ENCODE data around the gene MCTP2.
A peak's percentile ranks its signal among the peaks of the same experiment; 100 is the strongest.

The MCTP2 gene, protein sequence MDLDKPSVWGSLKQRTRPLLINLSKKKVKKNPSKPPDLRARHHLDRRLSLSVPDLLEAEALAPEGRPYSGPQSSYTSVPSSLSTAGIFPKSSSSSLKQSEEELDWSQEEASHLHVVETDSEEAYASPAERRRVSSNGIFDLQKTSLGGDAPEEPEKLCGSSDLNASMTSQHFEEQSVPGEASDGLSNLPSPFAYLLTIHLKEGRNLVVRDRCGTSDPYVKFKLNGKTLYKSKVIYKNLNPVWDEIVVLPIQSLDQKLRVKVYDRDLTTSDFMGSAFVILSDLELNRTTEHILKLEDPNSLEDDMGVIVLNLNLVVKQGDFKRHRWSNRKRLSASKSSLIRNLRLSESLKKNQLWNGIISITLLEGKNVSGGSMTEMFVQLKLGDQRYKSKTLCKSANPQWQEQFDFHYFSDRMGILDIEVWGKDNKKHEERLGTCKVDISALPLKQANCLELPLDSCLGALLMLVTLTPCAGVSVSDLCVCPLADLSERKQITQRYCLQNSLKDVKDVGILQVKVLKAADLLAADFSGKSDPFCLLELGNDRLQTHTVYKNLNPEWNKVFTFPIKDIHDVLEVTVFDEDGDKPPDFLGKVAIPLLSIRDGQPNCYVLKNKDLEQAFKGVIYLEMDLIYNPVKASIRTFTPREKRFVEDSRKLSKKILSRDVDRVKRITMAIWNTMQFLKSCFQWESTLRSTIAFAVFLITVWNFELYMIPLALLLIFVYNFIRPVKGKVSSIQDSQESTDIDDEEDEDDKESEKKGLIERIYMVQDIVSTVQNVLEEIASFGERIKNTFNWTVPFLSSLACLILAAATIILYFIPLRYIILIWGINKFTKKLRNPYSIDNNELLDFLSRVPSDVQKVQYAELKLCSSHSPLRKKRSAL

DNA sequence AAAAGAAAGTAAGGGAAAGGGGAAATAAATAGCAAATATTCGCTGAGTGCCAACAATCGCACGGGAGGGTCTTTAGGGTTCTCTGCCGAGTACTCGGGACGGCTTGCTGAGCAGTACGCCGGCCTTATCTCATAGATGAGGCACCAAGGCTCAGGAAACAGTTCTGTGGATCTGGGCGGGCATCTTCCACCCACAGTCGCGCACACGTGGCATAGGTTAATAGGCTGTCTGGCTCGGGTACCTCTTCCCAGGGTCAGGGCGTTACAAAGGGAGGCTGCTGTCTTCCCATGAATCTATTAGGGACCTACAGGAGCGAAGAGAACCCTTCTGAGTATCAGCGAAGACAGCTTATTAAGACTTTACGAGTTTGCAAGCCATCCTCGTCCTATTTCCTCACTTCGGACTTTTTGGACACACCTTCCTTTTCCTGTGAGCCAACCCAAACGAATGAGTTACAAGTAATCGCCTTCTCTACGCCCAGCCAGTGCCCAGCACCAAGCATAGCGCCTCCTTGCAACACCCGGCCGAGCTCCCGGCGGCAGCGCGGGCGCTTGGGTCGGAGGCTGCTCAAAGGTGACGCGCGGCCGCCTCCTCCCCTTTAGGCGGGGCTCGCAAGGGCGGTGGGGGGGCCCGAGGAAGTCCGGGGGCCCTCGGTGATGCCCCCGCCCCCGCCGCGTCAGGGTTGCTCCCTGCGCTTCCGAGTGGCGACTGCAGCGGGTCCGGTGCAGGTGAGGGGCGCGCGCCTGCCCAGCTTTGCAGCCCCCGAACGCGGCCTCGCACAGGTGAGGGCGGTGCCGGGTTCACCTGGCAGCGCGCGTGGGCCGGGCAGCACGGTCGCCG lies at the start of gene MCTP2:
TSS of gene MCTP2 (plus strand) at position 679 of the 840 bp plus-strand sequence. CDS start 66,705 bp downstream, outside the sequence.
- intact Hi-C loops (cut with DNase I) = no loop called here
- DNase-seq = peak in 38 of 42 donors; percentile 3 to 66 (median 35)

DNA sequence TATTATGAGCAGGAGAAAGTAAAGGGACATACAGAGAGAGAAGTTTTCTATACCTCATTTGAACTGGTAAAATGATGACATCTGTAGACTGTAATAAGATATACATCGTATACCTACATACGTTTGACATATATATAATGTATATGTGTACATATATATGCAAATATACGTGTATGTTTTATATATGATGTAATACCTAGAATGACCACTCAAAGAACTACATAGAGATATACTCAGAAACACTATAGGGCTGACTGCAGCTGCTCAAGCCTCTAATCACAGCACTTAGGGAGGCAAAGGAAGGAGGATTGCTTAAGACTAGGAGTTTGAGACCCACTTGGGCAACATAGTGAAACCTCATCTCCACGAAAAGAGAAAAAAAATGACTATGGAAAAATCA lies 48.5 kb upstream of the MCTP2 start:
- intact Hi-C loops (cut with DNase I) = no loop called here
- DNase-seq = no peak

DNA sequence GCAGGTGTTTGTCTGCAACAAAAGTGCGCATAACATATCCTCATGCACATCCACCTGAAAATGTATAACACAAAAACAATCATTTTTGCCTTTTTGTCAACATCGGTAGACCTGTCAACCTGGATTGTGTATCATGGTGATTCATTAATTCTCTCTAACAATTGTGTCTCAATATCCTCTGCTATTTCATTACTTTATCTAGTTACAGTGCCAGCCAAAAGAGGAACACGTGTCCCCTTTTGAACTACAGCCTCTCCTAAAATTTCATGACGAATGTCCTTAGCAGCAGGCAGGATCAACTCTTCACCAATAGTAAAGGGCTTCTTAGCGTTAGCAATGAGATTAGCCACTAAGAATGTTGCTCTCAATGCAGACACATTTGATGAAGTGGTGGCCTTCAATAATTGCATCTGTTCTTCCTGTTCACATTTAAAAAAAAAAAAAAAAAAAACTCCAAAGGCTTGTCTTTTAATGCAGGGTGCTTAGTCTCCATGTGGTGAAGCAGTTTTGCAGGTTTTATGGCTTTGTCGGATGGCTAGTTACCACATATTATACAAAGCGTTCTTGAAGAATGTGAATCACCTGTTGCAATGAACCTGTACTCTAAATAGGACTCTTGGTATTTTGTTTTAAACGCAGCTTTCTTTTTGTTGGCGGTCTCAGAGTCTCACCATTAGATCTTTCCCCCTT lies 45.7 kb upstream of the MCTP2 start:
- no peak for DNase-seq
- intact Hi-C loops (cut with DNase I) = no loop called here

DNA sequence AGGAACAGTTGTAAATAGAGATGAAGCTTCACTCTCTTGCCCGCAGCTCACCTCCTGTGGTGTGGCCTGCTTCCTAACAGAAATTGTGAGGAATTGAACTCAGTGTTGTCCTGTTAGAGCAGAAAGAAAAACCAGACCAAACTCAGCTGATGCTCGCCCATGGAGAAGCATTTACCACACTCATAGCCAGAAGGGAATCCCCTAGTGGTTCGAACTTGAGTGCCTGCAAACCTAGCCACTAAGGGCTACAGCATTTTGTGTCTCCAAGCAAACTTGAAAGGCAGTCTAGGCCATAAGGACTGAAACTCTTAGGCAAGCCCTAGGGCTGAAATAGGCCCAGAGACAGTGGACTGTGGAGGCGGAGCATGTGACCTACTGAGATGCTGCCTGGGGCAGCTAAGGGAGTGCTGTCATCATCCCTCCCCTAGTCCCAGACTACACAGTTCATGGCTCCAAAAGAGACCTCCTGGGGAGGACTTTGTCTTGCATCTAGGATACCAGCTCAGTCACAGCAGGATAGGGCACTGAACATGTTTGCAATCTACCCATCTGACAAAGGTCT lies 44.5 kb upstream of the MCTP2 start:
- DNase-seq = no peak
- intact Hi-C loops (cut with DNase I) = no loop called here

DNA sequence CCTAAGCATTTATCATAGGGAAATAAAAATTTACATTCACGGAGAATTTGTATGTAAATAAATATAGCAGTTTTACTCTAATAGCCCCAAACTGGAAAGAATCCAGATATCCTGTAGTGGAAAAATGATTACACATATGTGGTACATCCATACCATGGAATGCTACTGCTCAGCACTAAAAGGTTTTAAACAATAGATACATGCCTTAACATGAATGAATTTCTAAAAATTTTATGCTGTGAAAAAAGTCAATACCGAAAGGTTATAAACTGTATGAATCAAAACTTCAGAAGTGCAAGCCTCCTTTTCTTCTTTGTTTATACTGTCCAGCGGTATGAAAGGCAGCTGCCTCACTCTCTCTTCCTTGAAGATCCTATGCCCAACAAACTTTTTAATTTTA lies 37.5 kb upstream of the MCTP2 start:
- no peak for DNase-seq
- intact Hi-C loops (cut with DNase I) = no loop called here

DNA sequence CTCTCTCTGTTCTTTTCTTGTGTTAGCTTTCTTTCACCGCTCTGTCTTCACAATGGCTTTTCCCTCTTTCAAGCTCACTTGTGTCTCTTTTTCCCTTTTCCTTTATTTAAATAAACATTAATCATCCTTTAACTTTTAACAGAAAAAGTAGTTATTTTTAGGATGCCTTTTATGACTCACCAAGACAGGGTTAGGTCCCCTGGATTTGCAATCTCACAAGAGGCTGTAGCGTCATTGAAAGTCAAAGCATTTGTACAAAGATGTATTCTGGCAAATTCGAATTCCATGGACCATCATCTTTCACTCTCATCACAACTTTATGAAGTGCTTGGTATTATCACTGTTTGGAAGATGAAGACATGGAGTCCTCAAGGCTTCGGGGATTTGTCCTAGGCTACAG lies 34.8 kb upstream of the MCTP2 start:
- intact Hi-C loops (cut with DNase I) = no loop called here
- DNase-seq = peak in 2 of 42 donors; percentile 2

DNA sequence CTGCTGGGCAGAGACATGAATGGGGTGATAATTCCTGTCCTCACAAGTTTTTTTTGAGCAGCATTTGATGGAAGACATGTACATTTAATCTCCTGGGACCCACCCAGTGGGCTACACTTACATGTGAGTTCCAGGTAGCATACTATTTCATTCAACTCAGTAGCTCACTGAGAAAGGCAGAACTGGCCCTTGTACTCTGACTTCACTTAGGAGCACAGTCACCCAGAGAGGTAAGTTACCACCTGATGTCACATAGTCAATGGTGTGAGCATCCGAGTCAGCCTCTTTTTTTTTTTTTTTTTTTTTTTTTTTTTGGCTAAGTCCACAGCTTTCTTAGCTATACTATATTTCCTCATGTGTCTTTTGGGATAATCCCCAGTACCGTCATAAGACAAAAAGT lies 32.7 kb upstream of the MCTP2 start:
- no peak for DNase-seq
- intact Hi-C loops (cut with DNase I) = no loop called here

DNA sequence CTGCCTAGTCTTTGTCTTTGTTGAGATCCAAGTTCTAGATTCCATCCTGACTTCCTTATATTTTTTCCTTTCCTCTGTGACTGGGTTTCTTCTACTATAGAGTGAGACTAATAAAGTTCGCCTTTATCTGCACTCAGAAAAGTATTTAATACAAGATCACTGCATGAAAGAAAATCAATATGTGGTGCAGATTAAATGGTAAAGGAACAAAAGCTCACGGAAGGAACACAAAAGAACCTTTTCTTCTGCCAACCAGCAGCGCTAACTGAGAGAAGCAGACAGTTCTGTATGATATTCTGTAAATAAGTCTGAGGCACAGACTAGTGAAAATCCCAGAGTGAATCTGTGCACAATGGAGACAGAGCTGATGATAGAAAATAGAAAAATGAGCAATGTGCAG lies 31.6 kb upstream of the MCTP2 start:
- no peak for DNase-seq

DNA sequence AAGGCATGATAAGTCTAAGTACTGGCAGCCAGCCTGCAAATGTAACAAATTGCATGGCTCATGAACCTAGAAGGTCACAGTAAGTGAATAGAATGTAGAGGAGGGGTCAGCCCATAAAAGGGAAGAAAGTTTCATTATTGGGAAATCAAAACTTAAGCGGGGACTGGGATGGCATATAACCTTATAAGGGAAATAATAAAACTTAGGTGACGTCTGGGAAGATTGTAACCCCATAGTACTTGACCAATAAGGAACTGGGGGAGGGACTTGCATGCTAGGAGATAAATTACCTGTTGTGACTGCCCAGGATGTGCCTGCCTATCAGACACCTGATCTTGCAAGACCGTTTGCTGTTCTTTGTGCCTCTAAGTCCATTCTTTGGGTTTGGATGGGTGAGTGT lies 28.1 kb upstream of the MCTP2 start:
- intact Hi-C loops (cut with DNase I) = no loop called here
- DNase-seq = no peak

More for the DNA sequence above, 31.6 kb upstream of the MCTP2 start:
- intact Hi-C loops (cut with DNase I) = no loop called here

DNA sequence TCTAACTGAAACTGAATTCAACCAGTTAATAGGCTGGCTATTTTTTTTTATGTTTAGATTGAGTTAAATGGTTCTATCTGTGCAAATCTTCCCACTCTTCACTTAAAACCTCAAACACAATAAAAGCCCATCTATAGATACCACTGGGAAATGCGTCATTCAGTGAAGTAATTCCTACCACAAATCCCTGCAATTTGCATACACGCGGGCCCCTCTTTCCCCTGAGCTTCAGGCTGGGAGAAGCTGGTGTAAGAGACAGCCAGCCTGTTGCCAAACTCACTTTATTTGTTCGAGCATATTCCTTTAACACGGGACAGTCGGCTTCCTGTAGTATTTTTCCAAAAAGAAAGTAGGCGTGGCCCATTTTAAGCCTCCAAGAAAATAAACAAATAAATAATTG lies 26.0 kb upstream of the MCTP2 start:
- no peak for DNase-seq

DNA sequence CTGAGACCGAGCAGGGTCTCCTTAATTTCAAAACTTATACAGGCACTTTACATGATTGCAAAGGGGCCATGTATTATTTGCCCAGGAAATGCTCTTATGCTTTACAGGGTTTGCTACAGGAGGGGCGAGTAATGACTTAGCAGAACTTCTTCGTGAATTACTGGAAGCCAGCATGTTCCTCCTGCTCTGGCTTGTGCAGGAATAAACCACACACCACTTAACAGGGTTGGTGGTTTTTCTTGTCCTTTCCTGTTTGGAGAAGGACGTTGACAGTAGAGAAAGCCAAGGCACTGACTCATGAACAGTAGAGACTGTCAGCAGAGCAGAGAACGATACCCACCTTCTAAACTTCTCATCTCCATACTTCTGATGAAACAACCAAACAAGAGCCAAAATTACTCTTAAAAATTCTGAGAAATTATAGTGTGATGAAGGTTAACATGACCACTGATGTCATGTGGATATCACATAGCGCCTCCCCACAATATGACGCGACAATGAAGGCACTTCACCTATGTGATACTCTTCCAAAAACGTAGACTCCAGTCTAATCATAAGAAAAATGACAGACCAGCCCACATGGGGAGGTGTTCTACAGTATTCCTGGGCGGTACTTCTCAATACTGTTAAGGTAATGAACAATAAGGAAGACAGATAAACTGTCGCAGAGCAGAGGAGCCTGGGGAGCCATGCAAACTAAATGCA lies 24.7 kb upstream of the MCTP2 start:
- intact Hi-C loops (cut with DNase I) = no loop called here
- no peak for DNase-seq

More for the DNA sequence above, 26.0 kb upstream of the MCTP2 start:
- intact Hi-C loops (cut with DNase I) = no loop called here

DNA sequence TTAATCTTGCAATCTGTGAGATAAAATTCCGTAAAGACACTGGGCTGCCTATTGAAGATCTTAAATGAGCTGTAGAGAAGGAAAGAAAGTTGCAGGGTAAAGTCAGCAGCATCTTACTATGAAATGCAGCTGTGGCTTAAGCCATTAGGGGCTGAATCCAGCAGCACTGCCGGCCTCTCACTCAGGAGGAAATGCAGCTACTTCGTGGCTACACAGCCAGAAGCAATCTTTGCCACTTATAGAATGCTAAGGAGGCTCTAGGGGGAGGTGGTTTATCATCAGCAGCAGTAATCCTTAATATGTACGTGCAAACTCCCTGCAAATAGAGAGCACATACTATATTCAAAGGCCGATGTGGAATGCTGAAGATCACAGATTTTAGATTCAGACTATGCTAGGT lies 19.1 kb upstream of the MCTP2 start:
- DNase-seq = no peak
- intact Hi-C loops (cut with DNase I) = no loop called here

DNA sequence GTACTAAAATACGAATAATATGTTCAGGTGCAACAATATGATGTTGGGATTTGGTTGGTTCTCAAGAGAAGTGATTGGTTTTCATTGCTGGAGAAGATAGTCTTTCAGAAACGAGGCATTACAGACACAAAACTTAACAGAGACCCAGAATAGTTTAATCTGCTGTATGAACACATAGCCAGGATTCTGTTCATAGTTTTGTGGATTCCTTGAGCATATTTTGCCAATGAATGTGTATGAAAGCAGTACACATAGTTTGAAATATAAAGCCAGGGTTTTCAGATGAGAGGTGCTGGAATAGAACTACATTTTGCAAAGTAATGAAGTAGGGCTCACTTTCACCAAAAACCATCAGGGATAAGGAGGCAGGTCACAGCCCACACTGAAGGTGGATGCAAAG lies 5.7 kb upstream of the MCTP2 start:
- no peak for DNase-seq
- intact Hi-C loops (cut with DNase I) = no loop called here

DNA sequence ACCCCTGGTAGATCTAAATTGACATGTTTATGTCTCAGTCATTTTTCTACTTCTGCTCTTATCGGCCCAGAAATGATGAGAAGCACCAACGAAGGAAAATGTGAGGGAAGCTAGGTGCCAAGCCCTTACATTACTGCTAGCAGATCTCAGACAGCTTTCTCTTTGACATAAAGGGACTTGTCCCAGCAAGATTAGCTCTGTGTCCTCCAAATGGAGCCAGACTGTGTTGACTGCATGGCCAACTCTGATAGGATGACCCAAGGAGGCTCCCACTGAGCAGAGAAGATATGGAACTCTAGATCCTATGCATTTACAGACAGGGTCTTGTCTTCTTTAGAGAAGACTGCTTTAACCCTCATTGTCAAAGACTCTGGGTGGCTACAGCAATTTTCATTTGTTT lies 2.8 kb upstream of the MCTP2 start:
- no peak for DNase-seq
- intact Hi-C loops (cut with DNase I) = no loop called here

DNA sequence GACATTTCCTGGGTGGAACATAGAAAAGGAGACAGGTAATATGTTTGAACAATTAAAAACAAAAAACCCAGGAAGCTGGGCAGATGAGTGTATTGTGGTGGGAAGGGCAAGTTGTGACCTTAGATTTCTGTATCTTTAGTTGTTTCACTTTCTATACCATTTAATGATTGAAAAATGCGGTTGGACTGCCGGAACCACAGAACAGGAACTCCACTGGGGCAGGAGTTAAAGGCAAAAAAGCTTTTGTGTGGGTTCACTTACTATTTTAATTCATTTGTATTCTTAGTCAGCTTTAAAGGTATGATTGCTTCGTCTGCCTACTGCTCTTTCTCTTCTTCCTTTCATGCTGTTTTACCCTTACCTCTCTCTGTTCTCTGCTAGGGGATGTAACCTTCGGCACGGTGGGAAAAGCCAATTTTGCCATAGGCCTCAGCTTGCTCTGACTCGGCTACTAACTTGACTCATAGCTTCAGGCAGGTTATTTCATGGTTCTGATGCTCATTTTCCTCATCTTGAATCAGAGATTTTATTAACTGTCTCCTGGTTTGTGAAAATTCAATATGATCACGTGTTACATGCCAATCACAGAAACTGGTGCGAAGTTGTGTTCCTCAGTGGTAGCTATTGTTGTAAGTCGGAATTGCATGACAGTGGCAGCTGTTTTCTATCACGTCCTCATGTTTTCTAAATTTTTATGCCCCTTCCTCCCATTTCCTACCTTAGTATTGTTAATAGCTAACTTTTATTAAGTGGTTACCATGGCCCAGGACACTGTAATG lies 1.6 kb upstream of the MCTP2 start:
- intact Hi-C loops (cut with DNase I) = no loop called here
- no peak for DNase-seq

DNA sequence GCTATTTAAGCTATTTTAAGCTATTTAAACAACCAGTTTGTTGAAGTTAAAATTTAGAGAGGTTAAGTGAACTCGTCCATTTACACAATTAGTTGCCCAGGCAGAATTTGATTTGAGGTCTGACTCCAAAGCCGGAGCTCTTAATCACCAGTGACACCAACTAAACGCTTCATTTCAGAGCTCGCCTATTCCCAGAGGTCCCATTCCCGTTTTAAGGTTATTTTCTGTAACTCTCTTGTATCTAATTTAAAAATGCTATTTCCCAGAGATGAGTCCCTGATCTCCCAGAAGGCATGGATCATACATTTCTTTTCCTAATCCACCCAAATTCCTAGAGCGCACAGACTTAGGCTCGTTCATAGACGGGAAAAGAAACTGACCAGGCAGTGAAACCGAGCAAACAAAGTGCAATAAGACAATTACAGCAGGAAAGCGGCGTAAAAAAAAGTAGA lies 904 bp upstream of the MCTP2 start:
- DNase-seq = no peak
- intact Hi-C loops (cut with DNase I) = no loop called here

All from head of caudate nucleus (tissue), 42 donors.